RWPE2 (cell line): ENCODE data around the gene NCOA7.

Experiments
- ATAC-seq: fragments of 200-7000 bp; cut with Tn5 transposase; 3 replicates; pipeline ENCODE4 v1.9.1; 2021; ENCODE audit warnings: low read depth
- DNase-seq: peaks from one replicate; pipeline ENCODE4 v3.0.0-alpha.2; 2020; ENCODE audit warnings: low spot score
- H3K27ac ChIP-seq: fragments of 450-650 bp; 2 replicates; pipeline ENCODE4 v1.5.1; 2017; ENCODE audit warnings: mild to moderate bottlenecking; ENCODE audit not compliant: poor library complexity, severe bottlenecking
- H3K27me3 ChIP-seq: fragments of 250-450 bp; sonication (Bioruptor Pico); 2 replicates; pipeline ENCODE4 v1.5.1; 2021; ENCODE audit warnings: mild to moderate bottlenecking, moderate library complexity; ENCODE audit not compliant: insufficient read depth, poor library complexity, severe bottlenecking
- H3K36me3 ChIP-seq: fragments of 250-450 bp; sonication (Bioruptor Pico); 2 replicates; pipeline ENCODE4 v1.5.1; 2020; ENCODE audit warnings: low read depth, mild to moderate bottlenecking, moderate library complexity
- H3K4me1 ChIP-seq: fragments of 250-450 bp; sonication (Bioruptor Pico); 2 replicates; pipeline ENCODE4 v1.5.1; 2021; ENCODE audit warnings: mild to moderate bottlenecking, moderate library complexity; ENCODE audit not compliant: insufficient read depth, poor library complexity, severe bottlenecking
- H3K4me3 ChIP-seq: fragments of 250-450 bp; sonication (Bioruptor Pico); 2 replicates; pipeline ENCODE4 v1.5.1; 2021; ENCODE audit warnings: mild to moderate bottlenecking, moderate library complexity; ENCODE audit not compliant: severe bottlenecking
- H3K9me3 ChIP-seq: fragments of 250-450 bp; sonication (Bioruptor Pico); 2 replicates; pipeline ENCODE4 v1.5.1; 2021; ENCODE audit warnings: mild to moderate bottlenecking, moderate library complexity; ENCODE audit not compliant: severe bottlenecking
- TF ChIP-seq, protein P1 (sequence below): fragments of 450-650 bp; IDR thresholded peaks from one replicate; pipeline ENCODE4 v1.5.1; 2017; ENCODE audit warnings: mild to moderate bottlenecking, moderate library complexity; ENCODE audit not compliant: poor library complexity, severe bottlenecking

NCOA7 gene

DNA sequence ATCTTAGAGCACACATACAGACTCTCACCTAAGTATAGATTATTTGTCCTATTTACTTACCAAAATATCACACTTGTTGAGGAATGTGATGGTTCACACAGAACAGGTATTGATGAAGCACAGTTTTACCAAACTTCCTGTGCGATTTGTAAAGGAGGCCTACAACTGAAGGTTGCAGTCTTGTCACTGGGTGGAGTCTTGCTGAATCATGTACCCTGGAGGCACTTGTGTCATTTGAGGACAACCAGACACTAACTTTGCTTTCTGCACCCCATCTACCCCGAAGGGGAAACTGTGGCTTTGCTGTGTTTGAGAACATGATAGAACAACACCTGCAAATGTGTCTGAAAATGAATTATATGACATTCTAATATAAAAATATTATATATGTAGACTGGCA, 133.4 kb downstream of the NCOA7 start:
- Histone ChIP-seq H3K27ac (peak overlapping the region; percentile 64), H3K9me3 (no peaks in the 10 kb centered on the region), H3K27me3 (no peaks in the 10 kb centered on the region), H3K4me3 (no peak overlapping the region), H3K36me3 (peaks cover 98% of the 10 kb centered on the region), H3K4me1 (peaks cover 32% of the 10 kb centered on the region)
- DNase-seq: no peak
- ATAC-seq: peak; percentile 68
- TF ChIP-seq, protein P1, sequence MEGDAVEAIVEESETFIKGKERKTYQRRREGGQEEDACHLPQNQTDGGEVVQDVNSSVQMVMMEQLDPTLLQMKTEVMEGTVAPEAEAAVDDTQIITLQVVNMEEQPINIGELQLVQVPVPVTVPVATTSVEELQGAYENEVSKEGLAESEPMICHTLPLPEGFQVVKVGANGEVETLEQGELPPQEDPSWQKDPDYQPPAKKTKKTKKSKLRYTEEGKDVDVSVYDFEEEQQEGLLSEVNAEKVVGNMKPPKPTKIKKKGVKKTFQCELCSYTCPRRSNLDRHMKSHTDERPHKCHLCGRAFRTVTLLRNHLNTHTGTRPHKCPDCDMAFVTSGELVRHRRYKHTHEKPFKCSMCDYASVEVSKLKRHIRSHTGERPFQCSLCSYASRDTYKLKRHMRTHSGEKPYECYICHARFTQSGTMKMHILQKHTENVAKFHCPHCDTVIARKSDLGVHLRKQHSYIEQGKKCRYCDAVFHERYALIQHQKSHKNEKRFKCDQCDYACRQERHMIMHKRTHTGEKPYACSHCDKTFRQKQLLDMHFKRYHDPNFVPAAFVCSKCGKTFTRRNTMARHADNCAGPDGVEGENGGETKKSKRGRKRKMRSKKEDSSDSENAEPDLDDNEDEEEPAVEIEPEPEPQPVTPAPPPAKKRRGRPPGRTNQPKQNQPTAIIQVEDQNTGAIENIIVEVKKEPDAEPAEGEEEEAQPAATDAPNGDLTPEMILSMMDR: no peak

DNA sequence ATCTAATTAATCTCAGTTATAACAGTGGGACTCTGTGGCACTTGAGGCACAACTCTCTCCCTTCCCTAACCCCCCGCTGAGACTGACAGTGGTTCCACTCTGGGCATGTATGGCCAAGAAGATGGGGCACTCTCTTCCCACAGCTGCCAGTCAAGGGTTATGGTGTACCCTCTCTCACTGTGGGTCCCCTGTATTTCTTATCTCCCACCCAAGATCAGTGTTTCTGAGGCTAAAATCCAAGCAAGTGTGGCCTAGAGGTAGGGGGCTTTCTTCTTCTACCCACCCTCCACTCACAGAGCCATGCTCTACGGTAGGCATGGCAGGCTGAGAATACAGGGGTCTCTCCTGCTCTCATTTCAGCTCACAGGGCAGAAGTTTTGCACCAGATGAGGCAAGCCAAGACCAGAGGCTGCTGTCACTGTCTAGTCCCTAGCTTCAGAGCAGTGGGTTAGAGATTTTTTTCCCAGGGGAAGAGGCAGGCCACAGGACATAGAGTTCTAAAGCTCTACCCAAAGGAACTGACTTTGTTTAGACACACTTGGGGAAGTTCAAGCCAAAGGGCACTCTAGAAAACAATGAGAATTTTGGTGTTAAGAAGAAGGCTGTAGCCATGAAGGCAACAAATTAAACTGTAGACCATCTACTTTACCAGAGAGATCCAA, 134.1 kb downstream of the NCOA7 start:
- Histone ChIP-seq H3K4me1 (peaks cover 27% of the 10 kb centered on the region), H3K27me3 (no peaks in the 10 kb centered on the region), H3K27ac (peak overlapping the region; percentile 64), H3K4me3 (no peak overlapping the region), H3K36me3 (peaks cover 98% of the 10 kb centered on the region), H3K9me3 (no peaks in the 10 kb centered on the region)
- DNase-seq (no peak), ATAC-seq (no peak)
- TF ChIP-seq, protein P1: no peak

DNA sequence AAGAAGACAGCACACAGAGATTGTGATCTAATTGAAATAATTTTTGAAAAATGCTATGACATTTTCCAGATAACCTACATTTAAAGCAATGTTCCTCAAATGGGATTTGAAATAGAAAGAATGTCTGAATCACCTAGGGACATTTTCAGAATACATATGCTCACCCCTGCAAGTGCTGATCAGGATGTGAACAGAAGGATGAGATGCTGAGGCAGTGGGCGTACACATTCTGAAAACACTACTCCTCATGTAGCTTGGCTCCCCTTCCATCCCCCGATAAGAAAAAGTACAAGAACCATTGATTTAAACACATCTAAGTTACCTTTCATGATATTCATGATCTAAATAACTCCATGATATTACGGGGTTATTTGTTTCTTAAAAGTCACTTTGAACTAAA, 136.0 kb downstream of the NCOA7 start:
- Histone ChIP-seq H3K4me1 (peaks cover 22% of the 10 kb centered on the region), H3K4me3 (no peak overlapping the region), H3K27me3 (no peaks in the 10 kb centered on the region), H3K27ac (no peak overlapping the region), H3K9me3 (no peaks in the 10 kb centered on the region), H3K36me3 (peaks cover 86% of the 10 kb centered on the region)
- TF ChIP-seq, protein P1: no peak
- ATAC-seq (no peak), DNase-seq (no peak)

DNA sequence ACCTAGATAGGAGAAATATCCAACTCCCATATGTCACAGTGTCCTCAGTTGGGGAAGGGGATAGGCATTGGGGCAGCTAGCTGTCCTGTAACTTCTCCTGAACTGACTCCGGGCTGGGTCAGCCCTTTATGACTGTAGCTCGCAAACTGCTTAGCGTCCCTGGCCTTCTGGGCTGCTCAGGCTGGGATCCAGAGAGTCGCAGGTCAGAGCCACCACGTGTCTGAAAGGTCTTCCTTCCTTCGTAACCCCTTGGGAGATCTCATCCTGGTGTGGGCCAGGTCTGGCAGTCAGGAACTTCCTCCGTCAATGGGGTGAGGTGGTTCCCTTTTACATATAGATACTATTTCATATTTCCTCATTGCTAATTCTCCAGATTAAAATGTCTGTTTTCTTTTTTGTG, 137.0 kb downstream of the NCOA7 start:
- TF ChIP-seq, protein P1: no peak
- ATAC-seq (no peak), DNase-seq (no peak)
- Histone ChIP-seq H3K9me3 (no peaks in the 10 kb centered on the region), H3K27me3 (no peaks in the 10 kb centered on the region), H3K4me3 (no peak overlapping the region), H3K36me3 (peaks cover 75% of the 10 kb centered on the region), H3K4me1 (peaks cover 18% of the 10 kb centered on the region), H3K27ac (no peak overlapping the region)

DNA sequence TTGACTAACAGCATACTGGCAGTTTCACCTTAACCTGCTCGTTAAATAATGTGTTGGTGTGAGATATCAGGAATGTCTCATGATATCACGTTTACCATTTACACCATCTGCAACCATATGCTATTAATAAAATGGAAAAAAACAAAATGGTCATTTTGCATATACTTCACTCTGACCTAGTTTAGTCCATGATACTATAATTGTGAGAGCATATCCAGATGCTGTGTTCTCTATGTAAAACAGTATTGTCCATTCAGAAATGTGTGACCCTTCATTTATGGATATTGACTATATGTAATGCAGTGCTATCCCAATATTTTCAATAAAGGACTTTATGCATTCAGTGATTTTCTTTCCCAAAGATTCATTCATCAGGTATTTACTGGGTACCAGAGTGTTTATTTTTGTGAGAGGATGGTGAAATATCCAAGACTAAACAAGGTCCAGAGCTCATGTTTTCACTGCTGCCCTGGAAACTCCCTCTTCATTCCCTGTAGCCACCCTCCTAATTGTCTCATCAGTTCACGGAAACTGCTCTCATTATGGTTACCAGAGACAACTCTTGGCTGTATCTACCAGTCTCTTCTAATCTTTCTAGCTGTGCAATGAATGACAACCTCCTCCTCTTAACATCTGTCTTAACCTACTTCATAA, 140.1 kb downstream of the NCOA7 start:
- TF ChIP-seq, protein P1: no peak
- no peak overlapping the region for H3K4me3 ChIP-seq
- H3K4me1 ChIP-seq: no peaks in the 10 kb centered on the region
- peaks cover 44% of the 10 kb centered on the region for H3K36me3 ChIP-seq
- ATAC-seq (peak; percentile 16; the same call in 1 of the 3 replicates), DNase-seq (no peak)
- H3K27ac ChIP-seq: no peak overlapping the region
- no peaks in the 10 kb centered on the region for H3K9me3 ChIP-seq
- no peaks in the 10 kb centered on the region for H3K27me3 ChIP-seq
